ELF-1 (cell line): Measurements from ENCODE around the gene MTG2.

Source experiments
- DNase-seq: peaks from one replicate; pipeline ENCODE4 v3.0.0-alpha.2; 2016; ENCODE audit warnings: low read depth, low spot score

Gene MTG2

GRCh38 chr20:62252342-62252966 lies 69.6 kb downstream of the MTG2 start:
- no peak for DNase-seq
